Endothelial cell of umbilical vein (primary cell): Measurements from ENCODE around the gene CHD6. TPM values are rescaled to one million over a fixed set of nuclear protein-coding genes. Genes with fewer than 3 reads are reported as not detected.

Experiments used
- BruUV-seq: library from RNA; stranded (reverse); fragments of 400-500 nt; replicated peaks from 2 replicates; lab custom pipeline; 2021; lab: Mats Ljungman, UMichigan
- CTCF ChIA-PET: fragments of 300-600, 350-600 bp; sonication (Branson Sonifier 250); formaldehyde crosslinking; loops from one replicate; lab custom pipeline; 2021; ENCODE audit warnings: antibody characterized with exemption, inconsistent platforms; lab: Charles Lee
- POLR2A ChIA-PET: fragments of 300-600, 350-600 bp; sonication (Branson Sonifier 250); formaldehyde crosslinking; loops from one replicate; lab custom pipeline; 2021; ENCODE audit warnings: antibody characterized with exemption, inconsistent platforms; lab: Charles Lee
- DNase-seq: peaks from one replicate; pipeline ENCODE4 v3.0.0-alpha.2; 2011; ENCODE audit warnings: low read depth, low spot score
- FAIRE-seq: peaks from 2 replicates; lab custom pipeline; 2011; peaks lifted over from hg19 to GRCh38; lab: Jason Lieb, UNC
- H2AFZ ChIP-seq: 2 replicates; pipeline ENCODE4 v1.6.0; 2012; ENCODE audit warnings: low read depth, low read length, control low read depth, inconsistent platforms
- H3K27ac ChIP-seq: 2 replicates; pipeline ENCODE4 v1.5.1; 2011; ENCODE audit warnings: low read depth, mild to moderate bottlenecking, control low read depth, low read length, moderate library complexity; ENCODE audit not compliant: insufficient read depth
- H3K27me3 ChIP-seq, 2 experiments: 2 replicates each; pipeline versions ENCODE4 v1.6.0 to v1.6.1; 2011; ENCODE audit warnings: low read length in 2 of 2, mixed read lengths in 1 of 2; ENCODE audit not compliant: control insufficient read depth in 2 of 2, insufficient read depth in 2 of 2
- H3K36me3 ChIP-seq, 2 experiments: 2 replicates in 1 of 2; 3 replicates in 1 of 2; pipeline ENCODE4 v1.5.1; 2011; ENCODE audit warnings: low read length in 2 of 2, mild to moderate bottlenecking in 1 of 2, moderate library complexity in 1 of 2; ENCODE audit not compliant: control insufficient read depth in 2 of 2, insufficient read depth in 2 of 2; ENCODE audit errors: extremely low read depth in 1 of 2
- H3K4me1 ChIP-seq: 3 replicates; pipeline ENCODE4 v1.5.1; 2011; ENCODE audit warnings: mild to moderate bottlenecking, low read length; ENCODE audit not compliant: control insufficient read depth, insufficient read depth; ENCODE audit errors: extremely low read depth
- H3K4me2 ChIP-seq: 2 replicates; pipeline ENCODE4 v1.6.1; 2011; ENCODE audit warnings: low read length, control low read depth, mixed read lengths; ENCODE audit not compliant: insufficient read depth
- H3K4me3 ChIP-seq, 3 experiments: fragments of 200-600 bp in 1 of 3; sonication (generic), shearing (Covaris generic) in 1 of 3; replicated peaks in 1 of 3; 2 replicates each; pipeline ENCODE4 v1.5.1; 2011 to 2016; ENCODE audit warnings: control low read depth in 3 of 3, low read length in 3 of 3, mild to moderate bottlenecking in 2 of 3, inconsistent platforms in 1 of 3, low read depth in 1 of 3, moderate library complexity in 1 of 3; ENCODE audit not compliant: insufficient read depth in 1 of 3
- H3K79me2 ChIP-seq: 2 replicates; pipeline ENCODE4 v1.6.0; 2012; ENCODE audit warnings: low read length, inconsistent platforms; ENCODE audit not compliant: control insufficient read depth, insufficient read depth
- H3K9ac ChIP-seq: replicated peaks from 2 replicates; pipeline ENCODE3; 2011; ENCODE audit warnings: low read length, control low read depth; ENCODE audit not compliant: insufficient read depth; ENCODE audit errors: extremely low read depth
- H3K9me1 ChIP-seq: replicated peaks from 3 replicates; pipeline ENCODE4 v1.6.0; 2011; ENCODE audit warnings: mild to moderate bottlenecking, low read length; ENCODE audit not compliant: control insufficient read depth, insufficient read depth; ENCODE audit errors: extremely low read depth
- H3K9me3 ChIP-seq: replicated peaks from 2 replicates; pipeline ENCODE4 v1.5.1; 2012; ENCODE audit warnings: low read length, inconsistent platforms; ENCODE audit not compliant: control insufficient read depth, insufficient read depth
- H4K20me1 ChIP-seq: replicated peaks from 2 replicates; pipeline ENCODE3; 2011; ENCODE audit warnings: mild to moderate bottlenecking, low read length; ENCODE audit not compliant: control insufficient read depth, insufficient read depth; ENCODE audit errors: extremely low read depth
- EZH2 ChIP-seq: IDR thresholded peaks from 2 replicates; pipeline ENCODE4 v1.6.1; 2012; ENCODE audit warnings: borderline replicate concordance, low read depth, mild to moderate bottlenecking, moderate library complexity, low read length, inconsistent platforms; ENCODE audit not compliant: severe bottlenecking
- FOS ChIP-seq: IDR thresholded peaks from 2 replicates; pipeline ENCODE4 v1.6.1; 2011; ENCODE audit warnings: mild to moderate bottlenecking, low read length, moderate library complexity, borderline replicate concordance; ENCODE audit not compliant: insufficient read depth
- GATA2 ChIP-seq: IDR thresholded peaks from 2 replicates; pipeline ENCODE4 v1.7.0; 2011; ENCODE audit warnings: low read depth, mild to moderate bottlenecking, moderate library complexity, mixed read lengths, low read length; ENCODE audit not compliant: insufficient read length, insufficient read depth
- JUN ChIP-seq: IDR thresholded peaks from 2 replicates; pipeline ENCODE4 v1.6.1; 2011; ENCODE audit warnings: borderline replicate concordance, low read depth; ENCODE audit not compliant: insufficient read length, insufficient read depth
- MYC ChIP-seq: IDR thresholded peaks from one replicate; pipeline ENCODE4 v1.6.1; 2011; ENCODE audit warnings: mild to moderate bottlenecking, low read depth, low read length
- POLR2A ChIP-seq: IDR thresholded peaks from 2 replicates; pipeline ENCODE4 v1.6.1; 2012; ENCODE audit warnings: low read depth, mild to moderate bottlenecking, control low read depth, low read length
- POLR2AphosphoS5 ChIP-seq: IDR thresholded peaks from 2 replicates; pipeline ENCODE4 v1.6.1; 2012; ENCODE audit warnings: low read depth, mild to moderate bottlenecking, control low read depth, low read length, moderate library complexity; ENCODE audit not compliant: insufficient read depth
- dilution Hi-C: fragments of 300-500 bp; cut with MboI; formaldehyde crosslinking; loops from one replicate; pipeline ENCODE4 v1.15.0; 2019; ENCODE audit warnings: low sequenced_read_pairs; ENCODE audit not compliant: extremely low pct_ligation_motif_present
- intact Hi-C: fragments of 100-400 bp; cut with micrococcal nuclease; formaldehyde crosslinking; loops from one replicate; pipeline ENCODE4 v1.10.0; 2022
- polyA plus RNA-seq, 4 experiments: library from polyadenylated mRNA; depleted of rRNA in 3 of 4; stranded (reverse) in 3 of 4; unstranded in 1 of 4; fragments of >200 nt; gene quantifications; 2 replicates each; pipeline versions ENCODE4 v1.2.1 to v1.2.3, GENCODE V29; 2011 to 2012; ENCODE audit warnings: missing spikeins in 1 of 4
- total RNA-seq: library from RNA; stranded (reverse); gene quantifications from 2 replicates; pipeline ENCODE4 v1.2.3, GENCODE V29; 2021
- TF ChIP-seq, protein P1 (sequence below), 2 donors: IDR thresholded peaks; 1 replicate in 1 of 2; 2 replicates in 1 of 2; pipeline ENCODE4 v1.5.1; 2011; ENCODE audit warnings: low read length in 2 of 2, mild to moderate bottlenecking in 2 of 2, moderate library complexity in 2 of 2, control low read depth in 1 of 2, inconsistent platforms in 1 of 2, low read depth in 1 of 2; ENCODE audit not compliant: insufficient read depth in 1 of 2; ENCODE audit errors: extremely low read depth in 1 of 2
- TF ChIP-seq, protein P2 (sequence below): IDR thresholded peaks from 2 replicates; pipeline ENCODE4 v1.6.1; 2011; ENCODE audit not compliant: insufficient read depth, insufficient read length

Gene CHD6
- total and polyA plus RNA-seq, 2 donors (not counting 3 experiments of a cell fraction or from before 2014, with no cell fraction given) = 7.2 to 33.7 TPM

DNA sequence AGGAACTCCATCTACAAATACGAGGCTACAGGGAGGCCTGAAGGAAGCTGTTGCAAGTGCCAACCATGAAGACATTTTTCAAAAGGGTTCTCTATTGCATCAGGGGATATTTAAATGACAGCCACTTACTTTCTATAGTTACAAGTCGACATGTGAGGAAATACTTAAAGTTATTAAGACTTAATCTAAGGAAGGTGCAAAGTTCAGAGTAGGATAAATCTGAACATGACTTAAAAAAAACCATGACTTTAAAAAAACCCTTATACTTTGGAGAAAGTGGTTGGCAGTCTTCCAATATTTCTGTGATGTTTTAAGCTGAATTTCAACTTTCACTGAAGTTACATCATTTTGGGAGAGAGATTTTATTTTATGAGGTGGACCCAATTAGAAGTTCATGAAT lies 195.2 kb downstream of the CHD6 start:
- H3K4me1 ChIP-seq = no peaks in the 10 kb centered on the region
- no peak overlapping the region for H3K9ac ChIP-seq
- peaks cover 2 to 11% of the 10 kb centered on the region in 2 experiments for H3K36me3 ChIP-seq
- no peak overlapping the region for H2AFZ ChIP-seq
- no peaks in the 10 kb centered on the region for H4K20me1 ChIP-seq
- no peak overlapping the region for H3K4me2 ChIP-seq
- H3K79me2 ChIP-seq = no peaks in the 10 kb centered on the region
- dilution Hi-C loops = no loop called here
- POLR2A ChIA-PET = no interaction called here
- H3K9me3 ChIP-seq = no peaks in the 10 kb centered on the region
- no peak overlapping the region for H3K27ac ChIP-seq
- FAIRE-seq = no peak
- CTCF ChIA-PET = interaction anchor here (1.8 kb wide), 1 partner anchor 250 kb away, joined by 5 read pairs; no protein-coding TSS in a partner anchor
- BruUV-seq = no TSS peak
- H3K4me3 ChIP-seq = no peak overlapping the region
- no peak for DNase-seq
- H3K9me1 ChIP-seq = no peaks in the 10 kb centered on the region
- H3K27me3 ChIP-seq = no peaks in the 10 kb centered on the region
- intact Hi-C loops = no loop called here
- no peak for TF ChIP-seq EZH2
- TF ChIP-seq, protein P1, sequence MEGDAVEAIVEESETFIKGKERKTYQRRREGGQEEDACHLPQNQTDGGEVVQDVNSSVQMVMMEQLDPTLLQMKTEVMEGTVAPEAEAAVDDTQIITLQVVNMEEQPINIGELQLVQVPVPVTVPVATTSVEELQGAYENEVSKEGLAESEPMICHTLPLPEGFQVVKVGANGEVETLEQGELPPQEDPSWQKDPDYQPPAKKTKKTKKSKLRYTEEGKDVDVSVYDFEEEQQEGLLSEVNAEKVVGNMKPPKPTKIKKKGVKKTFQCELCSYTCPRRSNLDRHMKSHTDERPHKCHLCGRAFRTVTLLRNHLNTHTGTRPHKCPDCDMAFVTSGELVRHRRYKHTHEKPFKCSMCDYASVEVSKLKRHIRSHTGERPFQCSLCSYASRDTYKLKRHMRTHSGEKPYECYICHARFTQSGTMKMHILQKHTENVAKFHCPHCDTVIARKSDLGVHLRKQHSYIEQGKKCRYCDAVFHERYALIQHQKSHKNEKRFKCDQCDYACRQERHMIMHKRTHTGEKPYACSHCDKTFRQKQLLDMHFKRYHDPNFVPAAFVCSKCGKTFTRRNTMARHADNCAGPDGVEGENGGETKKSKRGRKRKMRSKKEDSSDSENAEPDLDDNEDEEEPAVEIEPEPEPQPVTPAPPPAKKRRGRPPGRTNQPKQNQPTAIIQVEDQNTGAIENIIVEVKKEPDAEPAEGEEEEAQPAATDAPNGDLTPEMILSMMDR (IDR thresholded peaks at IDR 0.05; ENCODE audit: extremely low read depth in 1 of 2, insufficient read depth in 1 of 2, low read depth in 1 of 2, low read length in 2 of 2) = no peak
- no peak for TF ChIP-seq FOS
- no peak for TF ChIP-seq MYC
- no peak for TF ChIP-seq POLR2AphosphoS5
- TF ChIP-seq, protein P2, sequence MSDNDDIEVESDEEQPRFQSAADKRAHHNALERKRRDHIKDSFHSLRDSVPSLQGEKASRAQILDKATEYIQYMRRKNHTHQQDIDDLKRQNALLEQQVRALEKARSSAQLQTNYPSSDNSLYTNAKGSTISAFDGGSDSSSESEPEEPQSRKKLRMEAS = no peak
- no peak for TF ChIP-seq POLR2A
- no peak for TF ChIP-seq GATA2
- no peak for TF ChIP-seq JUN
